B cell (primary cell): ENCODE data around the gene TTC21B.

Experiments
- EZH2 ChIP-seq: IDR thresholded peaks from 2 replicates; pipeline ENCODE4 v1.6.1; 2012; ENCODE audit warnings: borderline replicate concordance, low read depth, mild to moderate bottlenecking, moderate library complexity, low read length; ENCODE audit not compliant: insufficient read depth, poor library complexity, severe bottlenecking
- TF ChIP-seq, protein P1 (sequence below): fragments of 200-600 bp; IDR thresholded peaks from one replicate; pipeline ENCODE4 v1.8.0; 2022; ENCODE audit warnings: antibody characterized with exemption, mild to moderate bottlenecking

GRCh38 chr2:165985120-165985519 is 31.5 kb upstream of the TTC21B start:
- TF ChIP-seq, protein P1, sequence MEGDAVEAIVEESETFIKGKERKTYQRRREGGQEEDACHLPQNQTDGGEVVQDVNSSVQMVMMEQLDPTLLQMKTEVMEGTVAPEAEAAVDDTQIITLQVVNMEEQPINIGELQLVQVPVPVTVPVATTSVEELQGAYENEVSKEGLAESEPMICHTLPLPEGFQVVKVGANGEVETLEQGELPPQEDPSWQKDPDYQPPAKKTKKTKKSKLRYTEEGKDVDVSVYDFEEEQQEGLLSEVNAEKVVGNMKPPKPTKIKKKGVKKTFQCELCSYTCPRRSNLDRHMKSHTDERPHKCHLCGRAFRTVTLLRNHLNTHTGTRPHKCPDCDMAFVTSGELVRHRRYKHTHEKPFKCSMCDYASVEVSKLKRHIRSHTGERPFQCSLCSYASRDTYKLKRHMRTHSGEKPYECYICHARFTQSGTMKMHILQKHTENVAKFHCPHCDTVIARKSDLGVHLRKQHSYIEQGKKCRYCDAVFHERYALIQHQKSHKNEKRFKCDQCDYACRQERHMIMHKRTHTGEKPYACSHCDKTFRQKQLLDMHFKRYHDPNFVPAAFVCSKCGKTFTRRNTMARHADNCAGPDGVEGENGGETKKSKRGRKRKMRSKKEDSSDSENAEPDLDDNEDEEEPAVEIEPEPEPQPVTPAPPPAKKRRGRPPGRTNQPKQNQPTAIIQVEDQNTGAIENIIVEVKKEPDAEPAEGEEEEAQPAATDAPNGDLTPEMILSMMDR, result no peak
- TF ChIP-seq EZH2, result no peak
